Measurements from ENCODE around the gene RAPGEF4. TPM values are rescaled to one million over a fixed set of nuclear protein-coding genes. Genes with fewer than 3 reads are reported as not detected.

RAPGEF4 gene
- total RNA-seq, 4 donors from 2014 or later: 1.4 to 5.5 (median 1.8) TPM

GRCh38 chr2:172782506-172783164 is 47.0 kb downstream of the RAPGEF4 start:
- ATAC-seq (no peak), DNase-seq (no peak)
- H3K27ac ChIP-seq: no peak overlapping the region
- in situ Hi-C loops (cut with MboI; ENCODE audit: low sequenced_read_pairs in 4 of 4) (no loop called here), intact Hi-C loops (cut with DNase I; ENCODE audit: low total_unique reads) (no loop called here)
- H3K27me3 ChIP-seq: no peaks in the 10 kb centered on the region
- no peak for TF ChIP-seq CTCF (IDR thresholded peaks at IDR 0.05 in 4 of 5, conservative IDR thresholded peaks at IDR 0.05 in 1 of 5)
- no peak for TF ChIP-seq POLR2A (IDR thresholded peaks at IDR 0.05)
- H3K9me3 ChIP-seq: no peaks in the 10 kb centered on the region
- H3K4me3 ChIP-seq: no peak overlapping the region
- H3K36me3 ChIP-seq: no peaks in the 10 kb centered on the region
- no peaks in the 10 kb centered on the region for H3K4me1 ChIP-seq

GRCh38 chr2:172783165-172783898 is 47.7 kb downstream of the RAPGEF4 start:
- DNase-seq (no peak), ATAC-seq (no peak)

GRCh38 chr2:172788871-172789270 is 53.2 kb downstream of the RAPGEF4 start:
- TF ChIP-seq CTCF (IDR thresholded peaks at IDR 0.05 in 4 of 5, conservative IDR thresholded peaks at IDR 0.05 in 1 of 5) (no peak), POLR2A (IDR thresholded peaks at IDR 0.05) (no peak)
- no peaks in the 10 kb centered on the region for H3K36me3 ChIP-seq
- ATAC-seq (no peak), DNase-seq (no peak)
- no peak overlapping the region for H3K27ac ChIP-seq
- in situ Hi-C loops (cut with MboI; ENCODE audit: low sequenced_read_pairs in 4 of 4) (no loop called here), intact Hi-C loops (cut with DNase I; ENCODE audit: low total_unique reads) (no loop called here)
- H3K4me1 ChIP-seq: no peaks in the 10 kb centered on the region
- no peak overlapping the region for H3K4me3 ChIP-seq
- H3K9me3 ChIP-seq: no peaks in the 10 kb centered on the region
- H3K27me3 ChIP-seq: no peaks in the 10 kb centered on the region

More at GRCh38 chr2:172783165-172783898, 47.7 kb downstream of the RAPGEF4 start:
- Histone ChIP-seq H3K27me3 (no peaks in the 10 kb centered on the region), H3K4me3 (no peak overlapping the region), H3K4me1 (no peaks in the 10 kb centered on the region), H3K36me3 (no peaks in the 10 kb centered on the region), H3K9me3 (no peaks in the 10 kb centered on the region), H3K27ac (no peak overlapping the region)
- TF ChIP-seq CTCF (IDR thresholded peaks at IDR 0.05 in 4 of 5, conservative IDR thresholded peaks at IDR 0.05 in 1 of 5): no peak
- TF ChIP-seq POLR2A (IDR thresholded peaks at IDR 0.05): no peak
- intact Hi-C loops (cut with DNase I; ENCODE audit: low total_unique reads): no loop called here
- in situ Hi-C loops (cut with MboI; ENCODE audit: low sequenced_read_pairs in 4 of 4): no loop called here

GRCh38 chr2:172790404-172790803 is 54.8 kb downstream of the RAPGEF4 start:
- TF ChIP-seq POLR2A (IDR thresholded peaks at IDR 0.05): no peak
- no peak for TF ChIP-seq CTCF (IDR thresholded peaks at IDR 0.05 in 4 of 5, conservative IDR thresholded peaks at IDR 0.05 in 1 of 5)
- intact Hi-C loops (cut with DNase I; ENCODE audit: low total_unique reads): no loop called here

More at GRCh38 chr2:172790404-172790803, 54.8 kb downstream of the RAPGEF4 start:
- no peak for ATAC-seq
- no peaks in the 10 kb centered on the region for H3K36me3 ChIP-seq
- H3K27me3 ChIP-seq: no peaks in the 10 kb centered on the region
- H3K9me3 ChIP-seq: no peaks in the 10 kb centered on the region
- no peak overlapping the region for H3K4me3 ChIP-seq
- H3K4me1 ChIP-seq: no peaks in the 10 kb centered on the region
- no peak overlapping the region for H3K27ac ChIP-seq
- in situ Hi-C loops (cut with MboI; ENCODE audit: low sequenced_read_pairs in 4 of 4): no loop called here
- DNase-seq: no peak
